GM19452 (cell line): ENCODE results near the gene ADAMTSL1.
A peak's percentile ranks its signal among the peaks of the same experiment; 100 is the strongest.

Experiments
- ATAC-seq: cut with Tn5 transposase; IDR thresholded peaks from one replicate; pipeline ENCODE4 v1.9.1; 2021; ENCODE audit not compliant: unreplicated experiment

ADAMTSL1 gene

GRCh38 chr9:18891946-18892670 lies 418.2 kb downstream of the ADAMTSL1 start:
- no peak for ATAC-seq

- ATAC-seq = no peak
These were observed 419.1 kb downstream of the ADAMTSL1 start for GRCh38 chr9:18893046-18893445.

DNA sequence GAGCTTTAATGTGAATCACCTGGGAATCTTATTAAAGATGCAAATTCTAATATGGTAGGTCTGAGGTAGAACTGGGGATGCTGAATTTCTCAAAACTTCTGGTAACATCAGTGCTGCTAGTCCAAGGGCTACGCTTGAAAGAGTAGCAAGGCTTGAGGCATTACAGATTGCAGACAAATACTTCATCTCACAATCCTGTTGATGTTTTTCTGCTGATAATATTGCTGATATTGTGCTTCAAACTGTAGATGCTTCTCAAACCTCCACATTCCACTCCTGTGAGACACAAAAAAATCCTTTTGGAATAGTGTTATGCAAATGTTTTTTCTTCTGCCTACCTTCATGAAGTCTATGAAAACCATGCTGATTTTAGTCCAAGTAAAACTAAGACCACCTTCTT lies 419.5 kb downstream of the ADAMTSL1 start:
- ATAC-seq = no peak

GRCh38 chr9:18896004-18896403 lies 422.1 kb downstream of the ADAMTSL1 start:
- no peak for ATAC-seq

- ATAC-seq = no peak
These were observed 422.7 kb downstream of the ADAMTSL1 start for GRCh38 chr9:18896531-18897179.

GRCh38 chr9:18903450-18903849 lies 429.5 kb downstream of the ADAMTSL1 start:
- ATAC-seq = no peak

DNA sequence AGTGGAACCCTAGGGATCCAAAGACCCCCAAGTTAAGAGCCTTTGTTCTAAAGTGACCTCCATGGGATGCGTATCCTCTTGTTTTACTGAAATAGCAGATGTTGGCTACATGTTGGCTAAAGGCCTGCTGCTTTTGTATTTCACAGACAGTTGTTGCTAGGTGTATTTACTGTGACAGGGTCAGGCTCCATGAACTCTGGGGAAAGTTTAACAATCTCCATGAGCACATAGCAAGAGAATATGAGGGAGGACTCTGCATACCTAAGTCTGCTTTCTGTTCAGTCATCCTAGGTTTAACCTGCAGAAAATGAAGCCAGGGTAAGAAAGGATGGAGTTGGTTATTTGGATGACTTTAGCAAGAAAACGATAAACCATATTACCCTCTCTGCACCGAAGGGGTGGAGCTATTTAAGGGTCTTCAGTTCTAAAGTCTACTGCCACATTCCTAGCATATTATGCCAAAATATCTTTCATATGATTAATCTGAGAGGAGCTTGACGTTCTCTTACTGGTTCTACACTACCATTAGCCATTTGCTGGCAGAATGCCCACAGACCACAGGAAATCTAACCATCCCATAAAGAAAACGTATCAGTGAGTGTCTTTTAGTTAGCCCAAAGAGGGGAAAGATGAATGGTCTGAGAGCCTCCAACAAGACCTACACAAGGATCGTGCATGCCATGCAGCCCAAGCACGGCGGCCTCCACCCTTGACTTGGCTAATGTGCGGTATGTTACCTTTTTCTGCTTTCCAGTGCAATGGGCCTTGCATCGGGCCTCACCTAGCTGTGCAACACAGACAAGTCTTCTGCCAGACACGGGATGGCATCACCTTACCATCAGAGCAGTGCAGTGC lies 431.3 kb downstream of the ADAMTSL1 start:
- no peak for ATAC-seq

GRCh38 chr9:18905883-18906629 lies 432.1 kb downstream of the ADAMTSL1 start:
- no peak for ATAC-seq

GRCh38 chr9:18906656-18907395 lies 432.9 kb downstream of the ADAMTSL1 start:
- ATAC-seq = peak; percentile 60

DNA sequence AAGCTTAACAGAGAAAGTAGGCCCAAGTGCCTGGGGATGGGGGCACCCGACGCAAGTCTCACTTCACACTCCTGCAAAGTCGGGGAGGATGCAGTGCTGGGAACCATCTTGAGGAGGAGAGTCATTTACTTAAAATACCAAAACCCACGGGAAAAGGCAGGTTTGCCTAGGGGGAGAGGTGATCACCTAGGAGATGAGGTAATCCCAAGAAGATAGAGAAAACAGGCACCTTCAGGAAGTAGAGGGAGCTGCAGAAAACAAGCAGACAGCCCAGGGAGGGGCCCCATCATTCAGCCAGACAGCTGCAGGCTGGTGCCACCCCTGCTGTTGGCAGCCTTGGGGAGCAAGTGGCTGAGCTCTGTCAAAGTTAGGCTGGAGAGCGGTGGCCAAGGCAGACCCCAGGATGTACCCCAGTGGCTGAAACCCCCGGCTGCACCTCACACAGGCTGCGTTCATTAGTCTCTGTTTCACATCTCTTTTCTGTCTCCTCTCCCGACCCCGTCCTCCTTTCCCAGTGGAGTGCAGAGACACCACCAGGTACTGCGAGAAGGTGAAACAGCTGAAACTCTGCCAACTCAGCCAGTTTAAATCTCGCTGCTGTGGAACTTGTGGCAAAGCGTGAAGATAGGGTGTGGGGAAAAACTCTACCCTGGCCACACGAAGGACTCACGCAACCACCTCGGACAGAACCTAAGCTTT lies 434.1 kb downstream of the ADAMTSL1 start:
- no peak for ATAC-seq

GRCh38 chr9:18909140-18910018 lies 435.4 kb downstream of the ADAMTSL1 start:
- ATAC-seq = no peak

DNA sequence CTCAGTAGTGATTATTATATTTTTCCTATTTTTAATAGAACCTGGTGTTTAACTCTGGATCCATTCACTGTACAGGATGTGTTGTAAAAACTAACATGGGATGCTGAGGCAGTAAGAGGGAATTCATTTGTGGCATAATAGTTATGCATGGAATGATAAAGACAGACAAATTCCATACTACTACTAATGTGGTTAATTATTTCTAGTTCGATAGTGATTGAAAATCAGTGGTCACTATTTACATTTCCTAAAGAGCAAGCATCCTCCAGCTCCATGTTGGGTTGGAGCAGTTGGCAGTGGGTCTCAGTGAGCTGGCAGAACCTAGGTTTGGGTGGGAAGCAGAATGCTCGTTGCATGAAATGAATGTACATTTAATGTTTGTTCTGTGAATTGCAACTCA lies 436.5 kb downstream of the ADAMTSL1 start:
- no peak for ATAC-seq

DNA sequence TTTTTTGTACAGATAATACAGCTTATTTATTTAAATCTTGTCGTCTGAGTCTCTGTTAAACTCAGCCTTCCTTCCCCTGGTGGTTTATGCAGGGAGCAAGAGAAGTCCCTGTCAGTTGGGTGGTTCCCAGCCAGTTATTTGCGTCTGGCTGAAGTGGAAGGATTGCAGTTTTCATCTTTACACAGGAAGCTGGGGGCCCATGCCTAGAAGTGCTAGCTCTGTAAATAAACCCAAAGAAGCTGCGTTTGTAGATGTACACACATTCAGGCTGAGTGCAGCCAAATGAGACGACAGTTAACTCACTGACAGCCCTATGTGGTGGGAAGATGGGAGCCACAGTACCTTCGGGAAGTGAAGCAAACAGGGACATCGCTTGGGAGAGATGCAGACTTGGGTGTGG lies 437.0 kb downstream of the ADAMTSL1 start:
- ATAC-seq = no peak

- ATAC-seq = no peak
These were observed 437.9 kb downstream of the ADAMTSL1 start for GRCh38 chr9:18911714-18912342.

GRCh38 chr9:18920141-18921084 lies 446.5 kb downstream of the ADAMTSL1 start:
- ATAC-seq = no peak

- no peak for ATAC-seq
These were observed 447.6 kb downstream of the ADAMTSL1 start for GRCh38 chr9:18921366-18922075.
